ENCODE measurements around the gene KLHDC7B. TPM values are rescaled to one million over a fixed set of nuclear protein-coding genes. Genes with fewer than 3 reads are reported as not detected.
A peak's percentile ranks its signal among the peaks of the same experiment; 100 is the strongest.

KLHDC7B gene
- polyA plus RNA-seq, 4 donors: 0.10 to 0.28 TPM; not detected in 2

- Histone ChIP-seq H3K36me3 (ENCODE audit: control insufficient read depth in 3 of 3, insufficient read depth in 2 of 3, low read depth in 1 of 3, low read length in 3 of 3) (no peaks in the 10 kb centered on the region), H3K4me1 (ENCODE audit: control insufficient read depth in 3 of 3, insufficient read depth in 2 of 3, low read depth in 1 of 3, low read length in 2 of 3) (peaks cover 0 to 8% (median 6%) of the 10 kb centered on the region in 3 donors), H3K4me3 (ENCODE audit: low read depth in 1 of 3, low read length in 3 of 3) (no peak overlapping the region), H3K27ac (ENCODE audit: low read depth in 1 of 3, low read length in 2 of 3) (no peak overlapping the region), H3K9me3 (ENCODE audit: control insufficient read depth in 2 of 2, insufficient read depth in 1 of 2, low read depth in 1 of 2, low read length in 1 of 2) (no peaks in the 10 kb centered on the region), H3K27me3 (ENCODE audit: control insufficient read depth in 3 of 3, insufficient read depth in 3 of 3, low read length in 3 of 3) (peaks cover 0 to 13% (median 0%) of the 10 kb centered on the region in 3 donors)
- no peak for FAIRE-seq
- WGBS, 3 donors: 82 to 96% (median 92%) methylated on average over 3 of the region's 3 CpGs
- DNase-seq: no peak
Measured at GRCh38 chr22:50560034-50560433, 14.3 kb downstream of the KLHDC7B start.

DNA sequence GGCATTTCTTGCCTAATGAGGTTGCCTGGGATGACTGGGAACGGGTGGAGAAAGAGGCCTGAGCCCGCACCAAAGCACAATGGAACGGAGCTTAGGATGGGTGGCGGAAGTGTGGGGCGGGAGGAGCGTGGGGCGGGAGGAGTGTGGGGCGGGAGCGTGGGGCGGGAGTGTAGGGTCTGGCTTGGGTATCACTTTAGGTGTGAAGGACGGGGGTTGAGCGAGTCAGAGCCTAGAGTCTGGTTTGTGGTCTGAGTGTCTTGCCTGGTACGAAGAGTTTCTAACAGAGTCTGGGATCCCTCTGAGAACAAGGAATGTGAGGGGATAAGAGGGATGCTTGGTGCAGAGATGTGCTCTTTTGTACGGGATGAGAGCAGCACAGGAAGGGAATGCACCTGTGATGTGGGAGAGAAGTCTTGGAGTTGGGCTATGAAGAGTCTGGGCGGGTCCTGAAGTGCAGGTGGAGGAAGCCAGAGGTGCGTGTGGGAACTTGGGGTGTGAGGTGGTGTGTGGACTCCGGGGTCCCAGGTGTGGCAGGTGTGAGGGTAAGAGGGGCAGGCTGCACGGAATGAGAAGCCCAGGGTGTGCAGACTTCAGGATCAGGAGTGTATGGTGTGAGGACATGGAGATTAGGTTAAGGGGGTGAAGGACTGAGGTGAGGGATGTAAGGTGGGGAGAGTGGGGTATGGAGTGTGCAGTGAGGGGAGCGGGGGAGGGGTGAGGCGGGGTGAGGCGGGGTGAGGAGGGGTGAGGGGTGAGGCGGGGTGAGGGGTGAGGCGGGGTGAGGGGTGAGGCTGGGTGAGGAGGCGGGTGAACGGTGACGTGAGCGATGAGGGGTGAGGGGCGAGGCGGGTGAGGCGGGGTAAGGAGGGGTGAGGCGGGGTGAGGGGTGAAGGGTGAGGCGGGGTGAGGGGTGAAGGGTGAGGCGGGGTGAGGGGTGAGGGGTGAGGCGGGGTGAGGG lies 16.0 kb downstream of the KLHDC7B start:
- peaks cover 0 to 8% (median 6%) of the 10 kb centered on the region in 3 donors for H3K4me1 ChIP-seq (ENCODE audit: control insufficient read depth in 3 of 3, insufficient read depth in 2 of 3, low read depth in 1 of 3, low read length in 2 of 3)
- no peaks in the 10 kb centered on the region for H3K9me3 ChIP-seq (ENCODE audit: control insufficient read depth in 2 of 2, insufficient read depth in 1 of 2, low read depth in 1 of 2, low read length in 1 of 2)
- H3K4me3 ChIP-seq (ENCODE audit: low read depth in 1 of 3, low read length in 3 of 3): no peak overlapping the region
- DNase-seq: no peak
- no peak overlapping the region for H3K27ac ChIP-seq (ENCODE audit: low read depth in 1 of 3, low read length in 2 of 3)
- 51 to 66% (median 62%) methylated on average over 22 to 30 of the region's 34 CpGs for WGBS, 3 donors
- peaks cover 0 to 10% (median 0%) of the 10 kb centered on the region in 3 donors for H3K27me3 ChIP-seq (ENCODE audit: control insufficient read depth in 3 of 3, insufficient read depth in 3 of 3, low read length in 3 of 3)
- no peak for FAIRE-seq
- no peaks in the 10 kb centered on the region for H3K36me3 ChIP-seq (ENCODE audit: control insufficient read depth in 3 of 3, insufficient read depth in 2 of 3, low read depth in 1 of 3, low read length in 3 of 3)

GRCh38 chr22:50562523-50563412 lies 17.1 kb downstream of the KLHDC7B start, which contains the start of gene SYCE3:
TSS of gene SYCE3 (minus strand) at chr22:50562919. CDS start at chr22:50556405, 6,514 bp downstream.
- Histone ChIP-seq H3K4me1 (ENCODE audit: control insufficient read depth in 3 of 3, insufficient read depth in 2 of 3, low read depth in 1 of 3, low read length in 2 of 3) (peaks cover 0 to 8% (median 6%) of the 10 kb centered on the region in 3 donors), H3K4me3 (ENCODE audit: low read depth in 1 of 3, low read length in 3 of 3) (peak within 1 kb of the TSS; percentile 39 to 76 (median 58)), H3K9me3 (ENCODE audit: control insufficient read depth in 2 of 2, insufficient read depth in 1 of 2, low read depth in 1 of 2, low read length in 1 of 2) (no peaks in the 10 kb centered on the region), H3K36me3 (ENCODE audit: control insufficient read depth in 3 of 3, insufficient read depth in 2 of 3, low read depth in 1 of 3, low read length in 3 of 3) (peaks cover 0 to 5% (median 0%) of the 10 kb centered on the region in 3 donors), H3K27ac (ENCODE audit: low read depth in 1 of 3, low read length in 2 of 3) (peak within 1 kb of the TSS; percentile 60 to 92 (median 75)), H3K27me3 (ENCODE audit: control insufficient read depth in 3 of 3, insufficient read depth in 3 of 3, low read length in 3 of 3) (peaks cover 0 to 10% (median 0%) of the 10 kb centered on the region in 3 donors)
- 2 to 4% (median 2%) methylated on average over 36 to 61 of the region's 61 CpGs for WGBS, 3 donors
- DNase-seq (peak; percentile 98), FAIRE-seq (no peak)

DNA sequence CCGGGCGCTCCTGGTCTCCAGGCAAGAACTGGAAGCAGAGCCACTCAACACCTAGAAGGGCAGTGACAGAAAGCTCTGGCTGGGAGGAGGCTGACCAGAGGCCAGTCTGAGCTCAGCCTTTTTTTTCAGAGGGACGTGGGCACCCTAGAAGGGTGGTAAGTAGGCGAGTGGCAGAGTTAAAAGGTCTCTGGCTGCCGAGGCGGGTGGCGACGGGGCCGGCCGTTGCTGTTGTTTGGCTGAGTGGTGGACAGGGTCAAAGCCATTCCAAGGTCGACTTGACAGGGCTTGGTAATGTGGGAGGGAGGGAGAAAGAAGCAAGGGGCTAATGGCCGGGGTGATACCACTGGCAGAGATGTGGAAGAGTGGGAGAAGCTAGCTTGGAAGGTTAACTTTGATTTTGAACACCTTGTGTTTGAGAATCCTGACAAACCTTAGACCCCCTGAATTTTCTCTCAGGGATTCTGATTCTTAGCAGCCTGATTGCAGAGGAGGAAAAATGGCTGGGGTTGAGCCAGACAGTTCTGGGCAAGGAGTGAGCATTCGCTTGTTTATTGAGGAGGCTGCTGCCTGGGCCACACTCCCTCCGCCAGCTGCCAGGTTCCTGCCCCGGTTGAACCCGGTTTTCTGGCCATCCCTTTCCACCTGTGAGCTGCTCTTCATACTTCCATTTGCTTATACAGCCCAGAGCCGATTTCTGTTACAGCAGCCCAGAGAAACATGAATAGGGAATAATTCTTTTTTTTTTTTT lies 17.9 kb downstream of the KLHDC7B start:
- peak overlapping the region; percentile 39 to 76 (median 58) for H3K4me3 ChIP-seq (ENCODE audit: low read depth in 1 of 3, low read length in 3 of 3)
- FAIRE-seq (no peak), DNase-seq (no peak)
- H3K36me3 ChIP-seq (ENCODE audit: control insufficient read depth in 3 of 3, insufficient read depth in 2 of 3, low read depth in 1 of 3, low read length in 3 of 3): peaks cover 0 to 9% (median 0%) of the 10 kb centered on the region in 3 donors
- peaks cover 0 to 8% (median 0%) of the 10 kb centered on the region in 3 donors for H3K27me3 ChIP-seq (ENCODE audit: control insufficient read depth in 3 of 3, insufficient read depth in 3 of 3, low read length in 3 of 3)
- no peaks in the 10 kb centered on the region for H3K9me3 ChIP-seq (ENCODE audit: control insufficient read depth in 2 of 2, insufficient read depth in 1 of 2, low read depth in 1 of 2, low read length in 1 of 2)
- H3K4me1 ChIP-seq (ENCODE audit: control insufficient read depth in 3 of 3, insufficient read depth in 2 of 3, low read depth in 1 of 3, low read length in 2 of 3): peaks cover 2 to 10% (median 6%) of the 10 kb centered on the region in 3 donors
- 7 to 26% (median 13%) methylated on average over 17 of the region's 17 CpGs for WGBS, 3 donors
- peak overlapping the region; percentile 60 to 92 (median 75) for H3K27ac ChIP-seq (ENCODE audit: low read depth in 1 of 3, low read length in 2 of 3)

- no peak for FAIRE-seq
- DNase-seq: peak in 1 of 2 donors; percentile 52
- Histone ChIP-seq H3K27ac (ENCODE audit: low read depth in 1 of 3, low read length in 2 of 3) (no peak overlapping the region), H3K9me3 (ENCODE audit: control insufficient read depth in 2 of 2, insufficient read depth in 1 of 2, low read depth in 1 of 2, low read length in 1 of 2) (no peaks in the 10 kb centered on the region), H3K27me3 (ENCODE audit: control insufficient read depth in 3 of 3, insufficient read depth in 3 of 3, low read length in 3 of 3) (peaks cover 0 to 8% (median 0%) of the 10 kb centered on the region in 3 donors), H3K36me3 (ENCODE audit: control insufficient read depth in 3 of 3, insufficient read depth in 2 of 3, low read depth in 1 of 3, low read length in 3 of 3) (peaks cover 0 to 16% (median 0%) of the 10 kb centered on the region in 3 donors), H3K4me1 (ENCODE audit: control insufficient read depth in 3 of 3, insufficient read depth in 2 of 3, low read depth in 1 of 3, low read length in 2 of 3) (peaks cover 2 to 17% (median 6%) of the 10 kb centered on the region in 3 donors), H3K4me3 (ENCODE audit: low read depth in 1 of 3, low read length in 3 of 3) (no peak overlapping the region)
- WGBS, 3 donors: 60 to 85% (median 70%) methylated on average over 11 of the region's 11 CpGs
Measured at GRCh38 chr22:50564289-50564688, 18.6 kb downstream of the KLHDC7B start.

DNA sequence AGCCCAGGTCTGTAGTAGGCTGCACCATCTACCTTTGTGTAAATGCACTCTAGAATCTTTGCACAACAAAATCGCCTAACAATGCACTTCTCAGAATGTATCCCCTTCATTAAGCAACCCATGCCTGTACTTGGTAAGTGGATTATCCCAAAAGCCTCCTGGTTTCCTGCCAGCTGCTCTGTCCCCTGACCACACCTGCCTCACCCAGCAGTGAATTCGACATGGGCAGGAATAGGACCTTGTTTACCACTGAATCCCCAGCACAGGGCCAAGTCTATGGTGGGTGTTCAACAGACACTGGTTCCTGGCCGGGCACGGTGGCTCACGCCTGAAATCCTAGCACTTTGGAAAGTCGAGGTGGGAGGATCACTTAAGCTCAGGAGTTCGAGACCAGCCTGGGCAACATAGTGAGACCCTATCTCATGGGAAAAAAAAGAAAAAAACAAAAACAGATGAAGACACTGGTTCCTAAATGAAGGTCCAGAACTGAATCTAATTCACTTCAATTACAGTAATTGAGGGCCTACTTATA lies 22.1 kb downstream of the KLHDC7B start:
- FAIRE-seq (no peak), DNase-seq (no peak)
- no peak overlapping the region for H3K4me3 ChIP-seq (ENCODE audit: low read depth in 1 of 3, low read length in 3 of 3)
- no peaks in the 10 kb centered on the region for H3K27me3 ChIP-seq (ENCODE audit: control insufficient read depth in 3 of 3, insufficient read depth in 3 of 3, low read length in 3 of 3)
- H3K27ac ChIP-seq (ENCODE audit: low read depth in 1 of 3, low read length in 2 of 3): no peak overlapping the region
- peaks cover 0 to 48% (median 5%) of the 10 kb centered on the region in 3 donors for H3K36me3 ChIP-seq (ENCODE audit: control insufficient read depth in 3 of 3, insufficient read depth in 2 of 3, low read depth in 1 of 3, low read length in 3 of 3)
- 89 to 93% (median 90%) methylated on average over 7 of the region's 7 CpGs for WGBS, 3 donors
- H3K4me1 ChIP-seq (ENCODE audit: control insufficient read depth in 3 of 3, insufficient read depth in 2 of 3, low read depth in 1 of 3, low read length in 2 of 3): peaks cover 4 to 20% (median 6%) of the 10 kb centered on the region in 3 donors
- H3K9me3 ChIP-seq (ENCODE audit: control insufficient read depth in 2 of 2, insufficient read depth in 1 of 2, low read depth in 1 of 2, low read length in 1 of 2): no peaks in the 10 kb centered on the region

- no peak overlapping the region for H3K4me3 ChIP-seq (ENCODE audit: low read depth in 1 of 3, low read length in 3 of 3)
- H3K4me1 ChIP-seq (ENCODE audit: control insufficient read depth in 3 of 3, insufficient read depth in 2 of 3, low read depth in 1 of 3, low read length in 2 of 3): peaks cover 2 to 15% (median 4%) of the 10 kb centered on the region in 3 donors
- H3K27ac ChIP-seq (ENCODE audit: low read depth in 1 of 3, low read length in 2 of 3): peak overlapping the region in 2 of 3 donors; percentile 22 to 48
- peaks cover 0 to 56% (median 5%) of the 10 kb centered on the region in 3 donors for H3K36me3 ChIP-seq (ENCODE audit: control insufficient read depth in 3 of 3, insufficient read depth in 2 of 3, low read depth in 1 of 3, low read length in 3 of 3)
- FAIRE-seq: no peak
- peak; percentile 70 to 71 for DNase-seq
- 66 to 78% (median 67%) methylated on average over 7 of the region's 7 CpGs for WGBS, 3 donors
- no peaks in the 10 kb centered on the region for H3K9me3 ChIP-seq (ENCODE audit: control insufficient read depth in 2 of 2, insufficient read depth in 1 of 2, low read depth in 1 of 2, low read length in 1 of 2)
- no peaks in the 10 kb centered on the region for H3K27me3 ChIP-seq (ENCODE audit: control insufficient read depth in 3 of 3, insufficient read depth in 3 of 3, low read length in 3 of 3)
Measured at GRCh38 chr22:50568626-50569025, 22.9 kb downstream of the KLHDC7B start.
